Fibroblast of lung (primary cell): ENCODE results near the gene DRG2. TPM values are rescaled to one million over a fixed set of nuclear protein-coding genes. Genes with fewer than 3 reads are reported as not detected.

Experiments
- DNase-seq, 2 donors: peaks; one replicate each; pipeline versions ENCODE4 v3.0.0 to v3.0.0-alpha.2; 2010; ENCODE audit warnings: low read depth in 2 of 2
- H2AFZ ChIP-seq: 2 replicates; pipeline ENCODE4 v1.5.1; 2012; ENCODE audit warnings: low read length, control low read depth, inconsistent platforms
- H3K27ac ChIP-seq: 2 replicates; pipeline ENCODE4 v1.5.1; 2011; ENCODE audit warnings: low read length, control low read depth; ENCODE audit not compliant: insufficient read depth
- H3K27me3 ChIP-seq: 2 replicates; pipeline ENCODE4 v1.5.1; 2011; ENCODE audit warnings: mild to moderate bottlenecking, low read length; ENCODE audit not compliant: control insufficient read depth, insufficient read depth
- H3K36me3 ChIP-seq: 2 replicates; pipeline ENCODE4 v1.5.1; 2011; ENCODE audit warnings: low read length; ENCODE audit not compliant: control insufficient read depth, insufficient read depth
- H3K4me1 ChIP-seq: 2 replicates; pipeline ENCODE4 v1.5.1; 2011; ENCODE audit warnings: low read length; ENCODE audit not compliant: control insufficient read depth, insufficient read depth; ENCODE audit errors: extremely low read depth
- H3K4me2 ChIP-seq: 2 replicates; pipeline ENCODE4 v1.5.1; 2011; ENCODE audit warnings: low read length, control low read depth; ENCODE audit not compliant: insufficient read depth; ENCODE audit errors: extremely low read depth
- H3K4me3 ChIP-seq, 4 experiments: fragments of 200-600 bp in 1 of 4; sonication (generic) in 1 of 4; replicated peaks in 1 of 4; 2 replicates each; pipeline ENCODE4 v1.5.1; 2011 to 2016; ENCODE audit warnings: low read length in 4 of 4, low read depth in 3 of 4, mild to moderate bottlenecking in 3 of 4, control low read depth in 2 of 4, inconsistent platforms in 1 of 4, mixed read lengths in 1 of 4; ENCODE audit not compliant: insufficient read depth in 1 of 4; ENCODE audit errors: control extremely low read depth in 1 of 4
- H3K79me2 ChIP-seq: 2 replicates; pipeline ENCODE4 v1.5.1; 2012; ENCODE audit warnings: mild to moderate bottlenecking, low read length, inconsistent platforms; ENCODE audit not compliant: control insufficient read depth, insufficient read depth
- H3K9ac ChIP-seq: 2 replicates; pipeline ENCODE4 v1.5.1; 2011; ENCODE audit warnings: mild to moderate bottlenecking, low read length, control low read depth; ENCODE audit not compliant: insufficient read depth
- H3K9me3 ChIP-seq: 2 replicates; pipeline ENCODE4 v1.5.1; 2012; ENCODE audit warnings: low read depth, low read length; ENCODE audit not compliant: control insufficient read depth, insufficient read depth
- H4K20me1 ChIP-seq: 2 replicates; pipeline ENCODE4 v1.5.1; 2011; ENCODE audit warnings: low read length; ENCODE audit not compliant: control insufficient read depth, insufficient read depth; ENCODE audit errors: extremely low read depth
- EZH2 ChIP-seq: IDR thresholded peaks from 2 replicates; pipeline ENCODE4 v1.5.1; 2012; ENCODE audit warnings: low read length, control low read depth, mild to moderate bottlenecking; ENCODE audit errors: missing control alignments
- polyA minus RNA-seq: library from RNA; depleted of rRNA, polyadenylated mRNA; stranded (reverse); fragments of >200 nt; gene quantifications from 2 replicates; pipeline ENCODE4 v1.2.3, GENCODE V29; 2011; ENCODE audit warnings: low replicate concordance
- polyA plus RNA-seq, 2 donors: library from polyadenylated mRNA; depleted of rRNA in 1 of 2; stranded (reverse) in 1 of 2; unstranded in 1 of 2; fragments of >200 nt; gene quantifications; 2 replicates each; pipeline ENCODE4 v1.2.1, GENCODE V29; 2011 to 2012; ENCODE audit warnings: missing spikeins in 1 of 2
- total RNA-seq: library from RNA; depleted of rRNA; stranded (reverse); fragments of >200 nt; gene quantifications from 2 replicates; pipeline ENCODE4 v1.2.1, GENCODE V29; 2014
- TF ChIP-seq, protein P1 (sequence below), 2 donors: IDR thresholded peaks in 1 of 2; conservative IDR thresholded peaks in 1 of 2; 1 replicate in 1 of 2; 2 replicates in 1 of 2; pipeline ENCODE4 v1.5.1; 2011 to 2012; ENCODE audit warnings: low read length in 2 of 2, control low read depth in 1 of 2, inconsistent platforms in 1 of 2, low read depth in 1 of 2, mild to moderate bottlenecking in 1 of 2

Gene DRG2
- total RNA-seq (25.7 and 30.1 TPM in 2 replicates), polyA plus RNA-seq (26.7 and 32.2 TPM in 2 replicates), polyA minus RNA-seq (56.4 and 67.3 TPM in 2 replicates)
- polyA plus RNA-seq (2012): 29.6 and 33.8 TPM in 2 replicates

- H3K4me3 ChIP-seq: peak within 1 kb of the TSS; percentile 84 to 97 (median 92)
- peak; percentile 88 to 93 for DNase-seq
- peak within 1 kb of the TSS; percentile 90 for H3K4me2 ChIP-seq
- H3K27me3 ChIP-seq: no peaks in the 10 kb centered on the region
- no peaks in the 10 kb centered on the region for H3K36me3 ChIP-seq
- peaks cover 8% of the 10 kb centered on the region for H3K4me1 ChIP-seq
- H3K27ac ChIP-seq: peak within 1 kb of the TSS; percentile 72
- H2AFZ ChIP-seq: peak within 1 kb of the TSS; percentile 84
- H3K79me2 ChIP-seq: peaks cover 17% of the 10 kb centered on the region
- H4K20me1 ChIP-seq: no peaks in the 10 kb centered on the region
- H3K9ac ChIP-seq: peak within 1 kb of the TSS; percentile 75
- TF ChIP-seq, protein P1, sequence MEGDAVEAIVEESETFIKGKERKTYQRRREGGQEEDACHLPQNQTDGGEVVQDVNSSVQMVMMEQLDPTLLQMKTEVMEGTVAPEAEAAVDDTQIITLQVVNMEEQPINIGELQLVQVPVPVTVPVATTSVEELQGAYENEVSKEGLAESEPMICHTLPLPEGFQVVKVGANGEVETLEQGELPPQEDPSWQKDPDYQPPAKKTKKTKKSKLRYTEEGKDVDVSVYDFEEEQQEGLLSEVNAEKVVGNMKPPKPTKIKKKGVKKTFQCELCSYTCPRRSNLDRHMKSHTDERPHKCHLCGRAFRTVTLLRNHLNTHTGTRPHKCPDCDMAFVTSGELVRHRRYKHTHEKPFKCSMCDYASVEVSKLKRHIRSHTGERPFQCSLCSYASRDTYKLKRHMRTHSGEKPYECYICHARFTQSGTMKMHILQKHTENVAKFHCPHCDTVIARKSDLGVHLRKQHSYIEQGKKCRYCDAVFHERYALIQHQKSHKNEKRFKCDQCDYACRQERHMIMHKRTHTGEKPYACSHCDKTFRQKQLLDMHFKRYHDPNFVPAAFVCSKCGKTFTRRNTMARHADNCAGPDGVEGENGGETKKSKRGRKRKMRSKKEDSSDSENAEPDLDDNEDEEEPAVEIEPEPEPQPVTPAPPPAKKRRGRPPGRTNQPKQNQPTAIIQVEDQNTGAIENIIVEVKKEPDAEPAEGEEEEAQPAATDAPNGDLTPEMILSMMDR (conservative IDR thresholded peaks at IDR 0.05 in 1 of 2, IDR thresholded peaks at IDR 0.05 in 1 of 2; ENCODE audit: low read depth in 1 of 2, low read length in 2 of 2): no peak
- TF ChIP-seq EZH2: no peak
- H3K9me3 ChIP-seq: no peaks in the 10 kb centered on the region
These were observed at the start of gene DRG2 for GRCh38 chr17:18087610-18088491. DRG2 (plus strand) TSS chr17:18087948; CDS start chr17:18088024, 76 bp downstream.

DNA sequence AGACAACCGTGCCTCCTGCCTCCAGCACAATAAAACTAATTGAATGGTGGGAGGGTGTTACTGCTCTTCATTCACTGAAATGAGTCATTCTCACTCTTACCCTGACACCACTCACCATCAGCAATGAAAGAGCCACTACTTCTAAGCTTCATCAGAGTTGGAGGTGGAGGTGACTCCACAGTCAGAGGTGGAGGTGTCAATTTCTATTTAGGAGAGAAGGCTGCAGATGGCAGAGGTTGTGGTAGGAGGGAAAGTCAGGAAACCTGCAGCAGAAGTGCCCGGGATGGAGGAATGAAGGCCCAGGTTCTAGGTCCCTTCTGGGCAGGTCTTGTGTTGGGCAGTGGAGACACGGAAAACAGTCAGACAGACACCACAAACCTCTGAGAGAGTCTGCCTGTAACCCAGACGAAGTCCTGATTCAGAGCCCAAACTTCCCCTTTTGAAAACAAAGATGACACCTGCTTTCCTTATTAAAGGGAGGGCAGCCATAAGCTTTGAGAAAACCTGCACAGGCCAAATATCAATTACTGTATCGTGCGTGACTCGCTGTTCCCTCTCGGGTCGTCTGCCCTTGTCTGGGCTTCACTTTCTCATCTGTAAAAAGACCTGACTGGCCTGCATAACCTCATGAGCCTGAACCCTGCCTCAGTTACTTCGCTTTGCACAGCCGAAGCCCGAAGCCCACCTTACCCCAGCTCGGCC is 49.4 kb upstream of the DRG2 start:
- TF ChIP-seq, protein P1 (conservative IDR thresholded peaks at IDR 0.05 in 1 of 2, IDR thresholded peaks at IDR 0.05 in 1 of 2; ENCODE audit: low read depth in 1 of 2, low read length in 2 of 2): no peak
- TF ChIP-seq EZH2: no peak
- no peaks in the 10 kb centered on the region for H3K36me3 ChIP-seq
- H3K27ac ChIP-seq: peak overlapping the region; percentile 55
- peak overlapping the region; percentile 96 for H3K4me2 ChIP-seq
- peak overlapping the region; percentile 92 for H2AFZ ChIP-seq
- H3K9ac ChIP-seq: peak overlapping the region; percentile 68
- H3K27me3 ChIP-seq: no peaks in the 10 kb centered on the region
- H3K9me3 ChIP-seq: no peaks in the 10 kb centered on the region
- peaks cover 15% of the 10 kb centered on the region for H3K4me1 ChIP-seq
- H3K4me3 ChIP-seq: peak overlapping the region; percentile 73 to 87 (median 84)
- H3K79me2 ChIP-seq: peaks cover 11% of the 10 kb centered on the region
- no peak for DNase-seq
- no peaks in the 10 kb centered on the region for H4K20me1 ChIP-seq
